Uterus (tissue), 2 donors: ENCODE data around the gene RPS19BP1.

Experiments
- POLR2A ChIP-seq, 2 donors: fragments of 450-650 bp; IDR thresholded peaks; one replicate each; pipeline ENCODE4 v1.6.1; 2016; ENCODE audit warnings: antibody characterized with exemption in 2 of 2, mild to moderate bottlenecking in 1 of 2, moderate library complexity in 1 of 2
- TF ChIP-seq, protein P1 (sequence below), 4 experiments: fragments of 200-600 bp in 2 of 4; fragments of 450-650 bp in 2 of 4; sonication (generic) in 2 of 4; IDR thresholded peaks; one replicate each; pipeline ENCODE4 v1.5.1; 2016 to 2019; ENCODE audit warnings: antibody characterized with exemption in 4 of 4, mild to moderate bottlenecking in 2 of 4, moderate library complexity in 1 of 4

DNA sequence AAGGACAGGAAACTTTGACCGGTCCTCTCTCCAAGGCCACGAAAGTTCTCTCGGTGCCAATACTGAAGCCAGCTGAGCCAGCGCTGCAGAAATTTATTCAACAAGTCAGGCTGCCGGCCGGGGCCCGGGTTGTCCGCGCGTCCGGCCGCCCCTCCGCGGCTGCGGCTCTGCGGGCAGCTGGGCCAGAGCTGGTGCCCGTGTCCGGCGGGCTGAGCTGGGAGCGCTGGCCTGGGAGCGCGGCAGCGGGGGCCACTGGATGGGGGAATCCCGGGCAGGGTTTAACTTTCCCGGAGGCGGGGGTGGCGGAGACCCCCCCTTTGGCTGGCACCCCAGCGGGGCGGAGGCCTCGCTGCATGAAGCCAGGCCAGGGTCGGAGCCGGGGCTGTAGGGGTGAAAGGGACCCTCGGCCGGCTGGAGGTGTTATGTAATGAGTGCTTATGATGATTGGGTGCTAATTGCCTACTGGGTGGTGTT, 25.7 kb upstream of the RPS19BP1 start:
- TF ChIP-seq, protein P1, sequence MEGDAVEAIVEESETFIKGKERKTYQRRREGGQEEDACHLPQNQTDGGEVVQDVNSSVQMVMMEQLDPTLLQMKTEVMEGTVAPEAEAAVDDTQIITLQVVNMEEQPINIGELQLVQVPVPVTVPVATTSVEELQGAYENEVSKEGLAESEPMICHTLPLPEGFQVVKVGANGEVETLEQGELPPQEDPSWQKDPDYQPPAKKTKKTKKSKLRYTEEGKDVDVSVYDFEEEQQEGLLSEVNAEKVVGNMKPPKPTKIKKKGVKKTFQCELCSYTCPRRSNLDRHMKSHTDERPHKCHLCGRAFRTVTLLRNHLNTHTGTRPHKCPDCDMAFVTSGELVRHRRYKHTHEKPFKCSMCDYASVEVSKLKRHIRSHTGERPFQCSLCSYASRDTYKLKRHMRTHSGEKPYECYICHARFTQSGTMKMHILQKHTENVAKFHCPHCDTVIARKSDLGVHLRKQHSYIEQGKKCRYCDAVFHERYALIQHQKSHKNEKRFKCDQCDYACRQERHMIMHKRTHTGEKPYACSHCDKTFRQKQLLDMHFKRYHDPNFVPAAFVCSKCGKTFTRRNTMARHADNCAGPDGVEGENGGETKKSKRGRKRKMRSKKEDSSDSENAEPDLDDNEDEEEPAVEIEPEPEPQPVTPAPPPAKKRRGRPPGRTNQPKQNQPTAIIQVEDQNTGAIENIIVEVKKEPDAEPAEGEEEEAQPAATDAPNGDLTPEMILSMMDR (IDR thresholded peaks at IDR 0.05): no peak
- TF ChIP-seq POLR2A (IDR thresholded peaks at IDR 0.05): no peak
